SK-N-SH (cell line): ENCODE measurements around the gene MBD3L2. TPM values are rescaled to one million over a fixed set of nuclear protein-coding genes. Genes with fewer than 3 reads are reported as not detected.
"Not testable (repeated sequence)": the region's sequence is repeated elsewhere in the genome, so short reads cannot be mapped to it uniquely, and the experiment has no call there.

Experiments used
- CTCF ChIA-PET: fragments of 300-600, 350-600 bp; formaldehyde crosslinking; extraction: SDS; loops from one replicate; lab custom pipeline; 2021; lab: Yijun Ruan, JAX
- POLR2A ChIA-PET: fragments of 350-600 bp; sonication (Branson Sonifier 250); formaldehyde crosslinking; extraction: SDS; loops from one replicate; lab custom pipeline; 2020; ENCODE audit warnings: antibody characterized with exemption, inconsistent platforms; lab: Yijun Ruan, JAX
- DNase-seq: peaks from one replicate; pipeline ENCODE4 v3.0.0; 2012
- H2AFZ ChIP-seq: fragments of 200-600 bp; sonication (generic); 2 replicates; pipeline ENCODE4 v1.8.1; 2016; ENCODE audit warnings: antibody characterized with exemption, mild to moderate bottlenecking, low read depth
- H3F3A ChIP-seq: fragments of 200-600 bp; sonication (generic); replicated peaks from 2 replicates; pipeline ENCODE3; 2016; ENCODE audit warnings: antibody characterized with exemption, mild to moderate bottlenecking; ENCODE audit not compliant: insufficient read depth
- H3K27ac ChIP-seq, 2 experiments: fragments of 200-500 bp in 1 of 2; fragments of 200-600 bp in 1 of 2; sonication (Bioruptor generic) in 1 of 2; sonication (generic), shearing (Covaris generic) in 1 of 2; 2 replicates each; pipeline versions ENCODE4 v1.5.1 to v1.6.1; 2014 to 2016; ENCODE audit warnings: low read depth in 2 of 2, inconsistent platforms in 1 of 2, low read length in 1 of 2, mild to moderate bottlenecking in 1 of 2, mixed read lengths in 1 of 2
- H3K27me3 ChIP-seq: fragments of 200-600 bp; sonication (generic), shearing (Covaris generic); 2 replicates; pipeline ENCODE4 v1.6.1; 2016; ENCODE audit warnings: mixed run types; ENCODE audit not compliant: insufficient read depth
- H3K36me3 ChIP-seq, 2 experiments: fragments of 200-500 bp in 1 of 2; fragments of 200-600 bp in 1 of 2; sonication (Bioruptor generic) in 1 of 2; sonication (generic) in 1 of 2; replicated peaks in 1 of 2; 2 replicates each; pipeline versions ENCODE3 to v1.5.1; 2014 to 2016; ENCODE audit warnings: low read length in 1 of 2, mild to moderate bottlenecking in 1 of 2; ENCODE audit not compliant: insufficient read depth in 2 of 2, control insufficient read depth in 1 of 2
- H3K4me1 ChIP-seq, 2 experiments: fragments of 200-500 bp in 1 of 2; fragments of 200-600 bp in 1 of 2; sonication (Bioruptor generic) in 1 of 2; sonication (generic), shearing (Covaris generic) in 1 of 2; 2 replicates each; pipeline versions ENCODE4 v1.5.1 to v1.6.1; 2014 to 2016; ENCODE audit warnings: low read depth in 1 of 2, low read length in 1 of 2, mixed run types in 1 of 2; ENCODE audit not compliant: insufficient read depth in 2 of 2, control insufficient read depth in 1 of 2
- H3K4me2 ChIP-seq: fragments of 200-600 bp; sonication (generic), shearing (Covaris generic); 2 replicates; pipeline ENCODE4 v1.6.1; 2017; ENCODE audit warnings: mixed run types
- H3K4me3 ChIP-seq, 2 experiments: fragments of 200-500 bp in 1 of 2; fragments of 200-600 bp in 1 of 2; sonication (Bioruptor generic) in 1 of 2; sonication (generic), shearing (Covaris generic) in 1 of 2; 2 replicates each; pipeline versions ENCODE4 v1.5.1 to v1.8.1; 2014 to 2016; ENCODE audit warnings: low read depth in 2 of 2, inconsistent platforms in 1 of 2, low read length in 1 of 2, mild to moderate bottlenecking in 1 of 2, mixed read lengths in 1 of 2, moderate library complexity in 1 of 2
- H3K79me2 ChIP-seq: fragments of 200-600 bp; sonication (generic); 2 replicates; pipeline ENCODE4 v1.8.1; 2017; ENCODE audit warnings: mild to moderate bottlenecking; ENCODE audit not compliant: insufficient read depth
- H3K9ac ChIP-seq: fragments of 200-600 bp; sonication (generic); 2 replicates; pipeline ENCODE4 v1.6.1; 2017; ENCODE audit warnings: mixed run types
- H3K9me2 ChIP-seq: fragments of 200-600 bp; sonication (generic); 2 replicates; pipeline ENCODE4 v1.6.1; 2017; ENCODE audit warnings: mixed run types
- H3K9me3 ChIP-seq: fragments of 200-600 bp; sonication (generic); 2 replicates; pipeline ENCODE4 v1.6.1; 2017; ENCODE audit warnings: mixed run types, mild to moderate bottlenecking, moderate library complexity
- H4K20me1 ChIP-seq: fragments of 200-600 bp; sonication (generic); 2 replicates; pipeline ENCODE4 v1.6.1; 2017; ENCODE audit warnings: mild to moderate bottlenecking, mixed run types; ENCODE audit not compliant: insufficient read depth
- EP300 ChIP-seq, 2 experiments: IDR thresholded peaks; 2 replicates each; pipeline versions ENCODE4 v1.4.0 to v1.6.1; 2012; ENCODE audit warnings: borderline replicate concordance in 1 of 2, low read depth in 1 of 2, low read length in 1 of 2
- EZH2phosphoT487 ChIP-seq: fragments of 200-600 bp; sonication (generic); IDR thresholded peaks from 2 replicates; pipeline ENCODE4 v1.6.1; 2017; ENCODE audit warnings: low read depth, mixed run types, mild to moderate bottlenecking, antibody characterized with exemption, moderate library complexity, borderline replicate concordance
- GATA2 ChIP-seq: sonication (generic); formaldehyde crosslinking; IDR thresholded peaks from 2 replicates; pipeline ENCODE4 v1.5.0; 2020; ENCODE audit warnings: mild to moderate bottlenecking, missing genetic modification reagents
- POLR2AphosphoS5 ChIP-seq: IDR thresholded peaks from 2 replicates; pipeline ENCODE4 v1.6.1; 2012; ENCODE audit warnings: low read depth, low read length
- RAD21 ChIP-seq: IDR thresholded peaks from 2 replicates; pipeline ENCODE4 v1.6.1; 2012; ENCODE audit warnings: mild to moderate bottlenecking, low read length
- RFX5 ChIP-seq: IDR thresholded peaks from 2 replicates; pipeline ENCODE4 v1.6.1; 2012; ENCODE audit warnings: mild to moderate bottlenecking, improper control_type of control experiment, low read length
- RXRA ChIP-seq: IDR thresholded peaks from 2 replicates; pipeline ENCODE4 v1.4.0; 2012; ENCODE audit warnings: low read depth, mild to moderate bottlenecking, borderline replicate concordance
- SIN3A ChIP-seq: IDR thresholded peaks from 2 replicates; pipeline ENCODE4 v1.6.1; 2012; ENCODE audit warnings: low read depth, mild to moderate bottlenecking, low read length, moderate library complexity, borderline replicate concordance
- TEAD4 ChIP-seq: IDR thresholded peaks from 2 replicates; pipeline ENCODE4 v1.4.0; 2012; ENCODE audit warnings: mild to moderate bottlenecking, borderline replicate concordance; ENCODE audit not compliant: insufficient read depth
- YY1 ChIP-seq: IDR thresholded peaks from 2 replicates; pipeline ENCODE4 v1.4.0; 2012; ENCODE audit warnings: low read depth, mild to moderate bottlenecking
- WGBS: methylation state at CpG from one replicate; pipeline ENCODE4 v1.1.6; 2017; ENCODE audit warnings: low lambda C conversion rate; 5-methylcytosine and 5-hydroxymethylcytosine counted together
- polyA plus RNA-seq, 3 experiments: library from polyadenylated mRNA; depleted of rRNA; stranded (reverse); fragments of >200 nt; gene quantifications; 2 replicates each; pipeline ENCODE4 v1.2.3, GENCODE V29; 2012
- TF ChIP-seq, protein P1 (sequence below): IDR thresholded peaks from 2 replicates; pipeline ENCODE4 v1.4.0; 2012; ENCODE audit warnings: low read depth, borderline replicate concordance
- TF ChIP-seq, protein P2 (sequence below): IDR thresholded peaks from 2 replicates; pipeline ENCODE4; 2012
- TF ChIP-seq, protein P3 (sequence below): IDR thresholded peaks from 2 replicates; pipeline ENCODE4 v1.4.0; 2012; ENCODE audit warnings: low read depth

MBD3L2 gene
- polyA plus RNA-seq (2012; rRNA removed) = 0.10 and 0.12 TPM in 2 replicates
- polyA plus RNA-seq (2012; cell fraction: cytosol; rRNA removed) = not detected in 2 replicates
- 0.15 and 0.16 TPM in 2 replicates for polyA plus RNA-seq (2012; cell fraction: nucleus; rRNA removed)

DNA sequence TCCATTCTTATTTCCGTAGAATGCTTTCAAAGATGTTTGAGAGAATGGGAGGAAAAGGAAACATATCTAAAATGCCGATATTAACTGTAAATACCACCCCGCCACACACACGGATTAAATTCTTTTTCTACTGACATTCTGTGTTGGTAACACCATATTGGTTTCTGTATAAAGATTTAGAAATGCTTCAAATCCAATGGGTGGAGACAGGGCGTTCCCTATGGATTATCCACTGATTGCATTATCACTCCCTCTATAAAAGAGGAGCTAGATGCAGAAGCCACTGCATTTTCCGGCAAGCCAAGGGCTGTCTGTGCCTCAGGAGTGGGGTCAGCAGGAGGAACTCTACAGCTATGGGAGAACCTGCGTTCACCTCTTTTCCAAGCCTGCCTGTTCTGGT, at the start of gene MBD3L2:
Gene MBD3L2 (plus strand): TSS at position 301 of the 400 bp plus-strand sequence. CDS start 53 bp downstream, at position 354.
- H3K79me2 ChIP-seq, H3K27ac ChIP-seq, H3K9me2 ChIP-seq, DNase-seq, H3K4me3 ChIP-seq, H3K4me2 ChIP-seq, H4K20me1 ChIP-seq, H3K27me3 ChIP-seq, H3K9ac ChIP-seq, H3K36me3 ChIP-seq, POLR2A ChIA-PET, H3K9me3 ChIP-seq, H2AFZ ChIP-seq, CTCF ChIA-PET, H3F3A ChIP-seq, H3K4me1 ChIP-seq: not testable (repeated sequence)
- no CpG with 5 or more reads among the region's 7 CpGs for WGBS

DNA sequence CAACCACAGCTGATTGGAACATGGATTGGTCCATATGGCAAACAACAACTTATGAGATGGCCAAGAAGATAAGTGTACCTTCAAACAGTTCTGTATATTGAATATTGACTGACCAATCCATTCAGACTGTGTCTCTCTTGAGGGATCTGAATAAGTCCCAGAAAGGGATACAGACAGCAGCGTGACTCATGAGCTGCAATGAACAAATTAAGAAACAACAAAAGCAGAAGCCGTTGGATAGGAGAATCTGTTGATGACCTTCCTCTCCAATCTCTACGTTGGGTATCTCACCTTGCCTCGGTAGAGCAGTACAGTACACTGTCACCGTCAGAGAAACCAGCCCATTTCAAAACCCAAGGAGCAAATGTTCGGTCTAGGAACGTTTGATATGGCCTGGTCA, 49.2 kb upstream of the MBD3L2 start:
- no peaks in the 10 kb centered on the region for H3K9me3 ChIP-seq
- no peak overlapping the region for H2AFZ ChIP-seq
- H3K4me3 ChIP-seq = no peak overlapping the region
- H3F3A ChIP-seq = no peaks in the 10 kb centered on the region
- no peak overlapping the region for H3K27ac ChIP-seq
- no peaks in the 10 kb centered on the region for H3K79me2 ChIP-seq
- 2% methylated on average over 7 of the region's 7 CpGs for WGBS
- no peak overlapping the region for H3K9ac ChIP-seq
- peaks cover 5% of the 10 kb centered on the region; the same call in 1 of the 2 replicates for H3K27me3 ChIP-seq
- H3K4me1 ChIP-seq = no peaks in the 10 kb centered on the region
- ChIA-PET CTCF (no interaction called here), POLR2A (no interaction called here)
- no peak overlapping the region for H3K4me2 ChIP-seq
- no peaks in the 10 kb centered on the region for H3K36me3 ChIP-seq
- TF ChIP-seq, protein P1, sequence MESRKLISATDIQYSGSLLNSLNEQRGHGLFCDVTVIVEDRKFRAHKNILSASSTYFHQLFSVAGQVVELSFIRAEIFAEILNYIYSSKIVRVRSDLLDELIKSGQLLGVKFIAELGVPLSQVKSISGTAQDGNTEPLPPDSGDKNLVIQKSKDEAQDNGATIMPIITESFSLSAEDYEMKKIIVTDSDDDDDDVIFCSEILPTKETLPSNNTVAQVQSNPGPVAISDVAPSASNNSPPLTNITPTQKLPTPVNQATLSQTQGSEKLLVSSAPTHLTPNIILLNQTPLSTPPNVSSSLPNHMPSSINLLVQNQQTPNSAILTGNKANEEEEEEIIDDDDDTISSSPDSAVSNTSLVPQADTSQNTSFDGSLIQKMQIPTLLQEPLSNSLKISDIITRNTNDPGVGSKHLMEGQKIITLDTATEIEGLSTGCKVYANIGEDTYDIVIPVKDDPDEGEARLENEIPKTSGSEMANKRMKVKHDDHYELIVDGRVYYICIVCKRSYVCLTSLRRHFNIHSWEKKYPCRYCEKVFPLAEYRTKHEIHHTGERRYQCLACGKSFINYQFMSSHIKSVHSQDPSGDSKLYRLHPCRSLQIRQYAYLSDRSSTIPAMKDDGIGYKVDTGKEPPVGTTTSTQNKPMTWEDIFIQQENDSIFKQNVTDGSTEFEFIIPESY = no peak
- TF ChIP-seq EP300 (IDR thresholded peaks at IDR 0.05; ENCODE audit: borderline replicate concordance in 1 of 2, low read depth in 1 of 2, low read length in 1 of 2) = no peak
- TF ChIP-seq YY1 = no peak
- no peaks in the 10 kb centered on the region for H3K9me2 ChIP-seq
- DNase-seq = no peak
- H4K20me1 ChIP-seq = no peaks in the 10 kb centered on the region

DNA sequence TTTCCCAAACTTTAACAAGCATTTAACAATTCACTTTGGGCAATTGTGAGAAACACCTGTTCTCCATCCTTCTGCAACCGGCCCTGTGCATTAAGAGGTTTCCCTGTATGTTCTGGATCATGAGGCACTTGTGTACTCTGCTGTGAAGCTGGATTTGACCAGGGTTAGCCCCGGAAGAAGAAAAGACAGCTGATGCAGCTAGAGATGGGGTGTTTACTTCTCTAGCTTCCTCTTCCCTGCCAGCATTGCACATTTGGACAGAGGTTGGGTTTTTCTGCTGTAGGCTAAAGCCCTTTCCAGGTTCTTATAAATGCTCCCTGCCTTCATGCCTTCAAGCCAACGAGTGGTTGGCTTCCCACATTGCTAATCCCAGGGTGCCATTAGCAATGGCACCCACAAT, 48.8 kb upstream of the MBD3L2 start:
- Histone ChIP-seq H3K36me3 (no peaks in the 10 kb centered on the region), H4K20me1 (no peaks in the 10 kb centered on the region), H3K4me2 (no peak overlapping the region), H3K9ac (no peak overlapping the region), H3K4me3 (no peak overlapping the region), H3K79me2 (no peaks in the 10 kb centered on the region), H3K9me3 (no peaks in the 10 kb centered on the region), H3K27ac (no peak overlapping the region), H3K4me1 (no peaks in the 10 kb centered on the region), H3F3A (no peaks in the 10 kb centered on the region), H2AFZ (no peak overlapping the region), H3K27me3 (peaks cover 5% of the 10 kb centered on the region; the same call in 1 of the 2 replicates), H3K9me2 (no peaks in the 10 kb centered on the region)
- 3% methylated on average over 3 of the region's 3 CpGs for WGBS
- no peak for TF ChIP-seq POLR2AphosphoS5
- TF ChIP-seq SIN3A = no peak
- no peak for TF ChIP-seq YY1
- no peak for TF ChIP-seq EZH2phosphoT487
- TF ChIP-seq TEAD4 = no peak
- TF ChIP-seq RFX5 = no peak
- TF ChIP-seq RAD21 = no peak
- TF ChIP-seq, protein P2, sequence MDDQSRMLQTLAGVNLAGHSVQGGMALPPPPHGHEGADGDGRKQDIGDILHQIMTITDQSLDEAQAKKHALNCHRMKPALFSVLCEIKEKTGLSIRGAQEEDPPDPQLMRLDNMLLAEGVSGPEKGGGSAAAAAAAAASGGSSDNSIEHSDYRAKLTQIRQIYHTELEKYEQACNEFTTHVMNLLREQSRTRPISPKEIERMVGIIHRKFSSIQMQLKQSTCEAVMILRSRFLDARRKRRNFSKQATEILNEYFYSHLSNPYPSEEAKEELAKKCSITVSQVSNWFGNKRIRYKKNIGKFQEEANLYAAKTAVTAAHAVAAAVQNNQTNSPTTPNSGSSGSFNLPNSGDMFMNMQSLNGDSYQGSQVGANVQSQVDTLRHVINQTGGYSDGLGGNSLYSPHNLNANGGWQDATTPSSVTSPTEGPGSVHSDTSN = no peak
- TF ChIP-seq RXRA = no peak
- TF ChIP-seq, protein P3, sequence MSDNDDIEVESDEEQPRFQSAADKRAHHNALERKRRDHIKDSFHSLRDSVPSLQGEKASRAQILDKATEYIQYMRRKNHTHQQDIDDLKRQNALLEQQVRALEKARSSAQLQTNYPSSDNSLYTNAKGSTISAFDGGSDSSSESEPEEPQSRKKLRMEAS = no peak
- TF ChIP-seq GATA2 (CRISPR knock-in tag) = no peak
- POLR2A ChIA-PET = no interaction called here
- CTCF ChIA-PET = no interaction called here
- no peak for DNase-seq
